A549 (cell line): ENCODE measurements around the gene CALML3. TPM values are rescaled to one million over a fixed set of nuclear protein-coding genes. Genes with fewer than 3 reads are reported as not detected.
"Not testable (repeated sequence)": the region's sequence is repeated elsewhere in the genome, so short reads cannot be mapped to it uniquely, and the experiment has no call there.

Experiments
- ATAC-seq, 2 experiments: fragments of 200-7000 bp in 1 of 2; fragments of >200 bp in 1 of 2; cut with Nextera tagmentation in 1 of 2; cut with Tn5 transposase in 1 of 2; 3 replicates each; pipeline versions ENCODE4 v1.8.0 to v1.9.1; 2018 to 2020; ENCODE audit warnings: mild to moderate bottlenecking in 1 of 2, moderate library complexity in 1 of 2
- CTCF ChIA-PET: fragments of 300-600 bp; sonication (Branson Sonifier 250); formaldehyde crosslinking; extraction: SDS; loops from one replicate; lab custom pipeline; 2021; ENCODE audit warnings: antibody characterized with exemption, inconsistent platforms; lab: Yijun Ruan, JAX
- POLR2A ChIA-PET: fragments of 350-600 bp; formaldehyde crosslinking; extraction: SDS; loops from one replicate; lab custom pipeline; 2021; ENCODE audit warnings: antibody characterized with exemption, inconsistent platforms; lab: Yijun Ruan, JAX
- DNase-seq, 2 experiments: peaks; one replicate each; pipeline versions ENCODE4 v3.0.0 to v3.0.0-alpha.2; 2011 to 2016; ENCODE audit warnings: low read depth in 1 of 2, low spot score in 1 of 2
- FAIRE-seq: peaks from 2 replicates; lab custom pipeline; 2011; peaks lifted over from hg19 to GRCh38; lab: Jason Lieb, UNC
- H3K27ac ChIP-seq, 2 experiments: fragments of >200 bp; sonication (Bioruptor Twin); formaldehyde crosslinking; 3 replicates each; pipeline ENCODE4 v1.5.1; 2016 to 2017
- H3K4me1 ChIP-seq: fragments of >200 bp; sonication (Bioruptor Twin); formaldehyde crosslinking; 3 replicates; pipeline ENCODE4 v1.6.1; 2016
- H3K4me2 ChIP-seq: fragments of >200 bp; sonication (Bioruptor Twin); formaldehyde crosslinking; 3 replicates; pipeline ENCODE4 v1.6.1; 2016
- H3K4me3 ChIP-seq: fragments of >200 bp; sonication (Bioruptor Twin); formaldehyde crosslinking; 3 replicates; pipeline ENCODE4 v1.5.1; 2016
- H3K9me3 ChIP-seq: fragments of >200 bp; sonication (Bioruptor Twin); formaldehyde crosslinking; 3 replicates; pipeline ENCODE4 v1.6.1; 2016
- CBX2 ChIP-seq: fragments of 200-600 bp; sonication (generic); IDR thresholded peaks from 2 replicates; pipeline ENCODE4 v1.6.1; 2016; ENCODE audit warnings: low read depth, mild to moderate bottlenecking, borderline replicate concordance
- CEBPB ChIP-seq, 2 experiments: fragments of >200 bp in 1 of 2; sonication (Bioruptor Twin) in 1 of 2; formaldehyde crosslinking in 1 of 2; IDR thresholded peaks; 2 replicates each; pipeline ENCODE4 v1.6.1; 2012 to 2016
- EHF ChIP-seq: fragments of 250-450 bp; sonication (Bioruptor Pico); IDR thresholded peaks from 2 replicates; pipeline ENCODE4 v1.5.0; 2020; ENCODE audit warnings: mild to moderate bottlenecking
- ESRRA ChIP-seq: fragments of 150-350 bp; IDR thresholded peaks from 2 replicates; pipeline ENCODE4 v1.6.1; 2014; ENCODE audit warnings: mild to moderate bottlenecking, low read length, borderline replicate concordance
- FOSB ChIP-seq: fragments of 250-450 bp; sonication (Bioruptor Pico); IDR thresholded peaks from 2 replicates; pipeline ENCODE4 v1.5.0; 2020; ENCODE audit warnings: mild to moderate bottlenecking, moderate library complexity
- FOXS1 ChIP-seq: fragments of 250-450 bp; sonication (Bioruptor Pico); IDR thresholded peaks from 2 replicates; pipeline ENCODE4 v1.5.0; 2020; ENCODE audit warnings: mild to moderate bottlenecking, moderate library complexity
- HEYL ChIP-seq: fragments of 250-450 bp; sonication (Bioruptor Pico); IDR thresholded peaks from 2 replicates; pipeline ENCODE4 v1.8.0; 2021; ENCODE audit warnings: mild to moderate bottlenecking, moderate library complexity
- JUNB ChIP-seq: fragments of >200 bp; sonication (Bioruptor Twin); formaldehyde crosslinking; IDR thresholded peaks from 2 replicates; pipeline ENCODE4 v1.6.1; 2016
- MAFK ChIP-seq: fragments of 450-650 bp; IDR thresholded peaks from 2 replicates; pipeline ENCODE4 v1.6.1; 2014; ENCODE audit not compliant: partially characterized antibody
- MAZ ChIP-seq: fragments of 150-350 bp; IDR thresholded peaks from 2 replicates; pipeline ENCODE4 v1.6.1; 2014; ENCODE audit warnings: antibody characterized with exemption, low read depth, low read length, borderline replicate concordance
- POLR2AphosphoS2 ChIP-seq: conservative IDR thresholded peaks from 2 replicates; pipeline ENCODE4 v1.6.1; 2012; ENCODE audit warnings: low read length, improper control_type of control experiment, inconsistent platforms
- RAD21 ChIP-seq, 2 experiments: fragments of >200 bp in 1 of 2; sonication (Bioruptor Twin) in 1 of 2; formaldehyde crosslinking in 1 of 2; IDR thresholded peaks in 1 of 2; conservative IDR thresholded peaks in 1 of 2; 2 replicates in 1 of 2; 3 replicates in 1 of 2; pipeline ENCODE4 v1.6.1; 2012 to 2018; ENCODE audit warnings: inconsistent platforms in 1 of 2
- TP53 ChIP-seq: fragments of 250-450 bp; sonication (Bioruptor Pico); IDR thresholded peaks from 2 replicates; pipeline ENCODE4 v1.5.0; 2021; ENCODE audit warnings: mild to moderate bottlenecking, moderate library complexity
- WGBS: methylation state at CpG from one replicate; pipeline ENCODE4 v1.1.6; 2017; ENCODE audit errors: missing lambda C conversion rate; 5-methylcytosine and 5-hydroxymethylcytosine counted together
- polyA plus RNA-seq, 4 experiments: library from polyadenylated mRNA; depleted of rRNA in 3 of 4; stranded (reverse); fragments of >200 nt; fragmentation: RNase III in 1 of 4; extraction: RNeasy Plus Mini Kit Qiagen cat#74134 plus additional on column Dnase treatment in 1 of 4; gene quantifications; 2 replicates in 3 of 4; 3 replicates in 1 of 4; pipeline ENCODE4 v1.2.3, GENCODE V29; 2011 to 2017
- TF ChIP-seq, protein P1 (sequence below): fragments of 250-450 bp; sonication (Bioruptor Pico); IDR thresholded peaks from 2 replicates; pipeline ENCODE4 v1.5.0; 2021; ENCODE audit warnings: mild to moderate bottlenecking, moderate library complexity, borderline replicate concordance
- TF ChIP-seq, protein P2 (sequence below): fragments of 200-600 bp; sonication (generic); IDR thresholded peaks from 2 replicates; pipeline ENCODE4 v1.6.1; 2016; ENCODE audit warnings: antibody characterized with exemption, mild to moderate bottlenecking, moderate library complexity
- TF ChIP-seq, protein P3 (sequence below): IDR thresholded peaks from 2 replicates; pipeline ENCODE4 v1.6.1; 2012
- TF ChIP-seq, protein P4 (sequence below): IDR thresholded peaks from 2 replicates; pipeline ENCODE4 v1.6.1; 2012; ENCODE audit warnings: low read depth, borderline replicate concordance
- TF ChIP-seq, protein P5 (sequence below): fragments of 250-450 bp; sonication (Bioruptor Pico); IDR thresholded peaks from 2 replicates; pipeline ENCODE4 v1.5.0; 2020; ENCODE audit warnings: low read depth, mild to moderate bottlenecking, moderate library complexity
- TF ChIP-seq, protein P6 (sequence below): fragments of >200 bp; sonication (Bioruptor Twin); formaldehyde crosslinking; IDR thresholded peaks from 2 replicates; pipeline ENCODE4 v1.6.1; 2016

Gene CALML3
- polyA plus RNA-seq, 2 of the 4 experiments (the other 2 are of a cell fraction), result not detected

DNA sequence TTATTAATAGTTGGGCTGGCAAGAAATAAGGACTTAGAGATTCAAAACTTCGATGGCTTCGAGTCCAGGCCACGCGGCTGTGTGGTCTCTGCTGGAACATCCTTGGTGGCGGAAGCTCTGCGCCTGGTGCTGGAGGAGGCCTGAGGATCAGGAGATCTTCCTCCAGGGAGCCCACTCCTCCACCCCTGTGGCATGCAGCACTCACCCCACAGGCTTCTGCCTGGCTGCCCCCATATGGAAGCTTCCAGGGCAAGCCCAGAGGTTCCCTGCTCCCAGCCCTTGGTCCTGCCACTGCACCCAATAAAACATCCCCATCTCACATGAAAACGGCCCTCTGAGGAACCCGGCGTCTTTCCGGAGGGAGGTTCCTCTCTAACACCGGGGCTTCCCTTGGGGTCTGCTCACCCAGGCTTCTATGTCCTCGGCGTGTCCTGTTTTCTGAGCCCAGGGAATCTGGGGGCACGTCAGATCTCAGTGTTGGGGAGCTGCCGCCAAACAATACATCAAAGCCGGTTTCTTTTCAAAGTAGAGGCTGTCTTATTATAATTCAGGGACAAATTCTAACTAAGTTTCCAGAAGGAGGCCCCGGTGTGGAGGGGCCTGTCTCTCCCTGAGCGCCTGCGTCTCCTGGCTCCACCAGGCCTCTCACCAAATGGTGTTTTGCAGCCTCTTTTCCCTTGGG lies 32.4 kb downstream of the CALML3 start:
- 89% methylated on average over 19 of the region's 19 CpGs for WGBS
- H3K4me3 ChIP-seq, result no peak overlapping the region
- CTCF ChIA-PET, result interaction anchor here (1.3 to 6.6 kb wide), 3 partner anchors 8 to 66 kb away, joined by 3 to 37 read pairs (median 17); no protein-coding TSS in a partner anchor
- TF ChIP-seq, protein P1, sequence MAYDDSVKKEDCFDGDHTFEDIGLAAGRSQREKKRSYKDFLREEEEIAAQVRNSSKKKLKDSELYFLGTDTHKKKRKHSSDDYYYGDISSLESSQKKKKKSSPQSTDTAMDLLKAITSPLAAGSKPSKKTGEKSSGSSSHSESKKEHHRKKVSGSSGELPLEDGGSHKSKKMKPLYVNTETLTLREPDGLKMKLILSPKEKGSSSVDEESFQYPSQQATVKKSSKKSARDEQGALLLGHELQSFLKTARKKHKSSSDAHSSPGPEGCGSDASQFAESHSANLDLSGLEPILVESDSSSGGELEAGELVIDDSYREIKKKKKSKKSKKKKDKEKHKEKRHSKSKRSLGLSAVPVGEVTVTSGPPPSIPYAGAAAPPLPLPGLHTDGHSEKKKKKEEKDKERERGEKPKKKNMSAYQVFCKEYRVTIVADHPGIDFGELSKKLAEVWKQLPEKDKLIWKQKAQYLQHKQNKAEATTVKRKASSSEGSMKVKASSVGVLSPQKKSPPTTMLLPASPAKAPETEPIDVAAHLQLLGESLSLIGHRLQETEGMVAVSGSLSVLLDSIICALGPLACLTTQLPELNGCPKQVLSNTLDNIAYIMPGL (CRISPR knock-in tag), result no peak
- TF ChIP-seq, protein P2, sequence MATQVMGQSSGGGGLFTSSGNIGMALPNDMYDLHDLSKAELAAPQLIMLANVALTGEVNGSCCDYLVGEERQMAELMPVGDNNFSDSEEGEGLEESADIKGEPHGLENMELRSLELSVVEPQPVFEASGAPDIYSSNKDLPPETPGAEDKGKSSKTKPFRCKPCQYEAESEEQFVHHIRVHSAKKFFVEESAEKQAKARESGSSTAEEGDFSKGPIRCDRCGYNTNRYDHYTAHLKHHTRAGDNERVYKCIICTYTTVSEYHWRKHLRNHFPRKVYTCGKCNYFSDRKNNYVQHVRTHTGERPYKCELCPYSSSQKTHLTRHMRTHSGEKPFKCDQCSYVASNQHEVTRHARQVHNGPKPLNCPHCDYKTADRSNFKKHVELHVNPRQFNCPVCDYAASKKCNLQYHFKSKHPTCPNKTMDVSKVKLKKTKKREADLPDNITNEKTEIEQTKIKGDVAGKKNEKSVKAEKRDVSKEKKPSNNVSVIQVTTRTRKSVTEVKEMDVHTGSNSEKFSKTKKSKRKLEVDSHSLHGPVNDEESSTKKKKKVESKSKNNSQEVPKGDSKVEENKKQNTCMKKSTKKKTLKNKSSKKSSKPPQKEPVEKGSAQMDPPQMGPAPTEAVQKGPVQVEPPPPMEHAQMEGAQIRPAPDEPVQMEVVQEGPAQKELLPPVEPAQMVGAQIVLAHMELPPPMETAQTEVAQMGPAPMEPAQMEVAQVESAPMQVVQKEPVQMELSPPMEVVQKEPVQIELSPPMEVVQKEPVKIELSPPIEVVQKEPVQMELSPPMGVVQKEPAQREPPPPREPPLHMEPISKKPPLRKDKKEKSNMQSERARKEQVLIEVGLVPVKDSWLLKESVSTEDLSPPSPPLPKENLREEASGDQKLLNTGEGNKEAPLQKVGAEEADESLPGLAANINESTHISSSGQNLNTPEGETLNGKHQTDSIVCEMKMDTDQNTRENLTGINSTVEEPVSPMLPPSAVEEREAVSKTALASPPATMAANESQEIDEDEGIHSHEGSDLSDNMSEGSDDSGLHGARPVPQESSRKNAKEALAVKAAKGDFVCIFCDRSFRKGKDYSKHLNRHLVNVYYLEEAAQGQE, result no peak
- TF ChIP-seq TP53, result no peak
- TF ChIP-seq, protein P3, sequence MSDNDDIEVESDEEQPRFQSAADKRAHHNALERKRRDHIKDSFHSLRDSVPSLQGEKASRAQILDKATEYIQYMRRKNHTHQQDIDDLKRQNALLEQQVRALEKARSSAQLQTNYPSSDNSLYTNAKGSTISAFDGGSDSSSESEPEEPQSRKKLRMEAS, result no peak
- TF ChIP-seq ESRRA, result no peak
- no peak for TF ChIP-seq JUNB
- TF ChIP-seq FOSB (CRISPR knock-in tag), result no peak
- TF ChIP-seq, protein P4, sequence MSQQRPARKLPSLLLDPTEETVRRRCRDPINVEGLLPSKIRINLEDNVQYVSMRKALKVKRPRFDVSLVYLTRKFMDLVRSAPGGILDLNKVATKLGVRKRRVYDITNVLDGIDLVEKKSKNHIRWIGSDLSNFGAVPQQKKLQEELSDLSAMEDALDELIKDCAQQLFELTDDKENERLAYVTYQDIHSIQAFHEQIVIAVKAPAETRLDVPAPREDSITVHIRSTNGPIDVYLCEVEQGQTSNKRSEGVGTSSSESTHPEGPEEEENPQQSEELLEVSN, result no peak
- no peak for TF ChIP-seq HEYL
- TF ChIP-seq, protein P5, sequence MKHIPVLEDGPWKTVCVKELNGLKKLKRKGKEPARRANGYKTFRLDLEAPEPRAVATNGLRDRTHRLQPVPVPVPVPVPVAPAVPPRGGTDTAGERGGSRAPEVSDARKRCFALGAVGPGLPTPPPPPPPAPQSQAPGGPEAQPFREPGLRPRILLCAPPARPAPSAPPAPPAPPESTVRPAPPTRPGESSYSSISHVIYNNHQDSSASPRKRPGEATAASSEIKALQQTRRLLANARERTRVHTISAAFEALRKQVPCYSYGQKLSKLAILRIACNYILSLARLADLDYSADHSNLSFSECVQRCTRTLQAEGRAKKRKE (CRISPR knock-in tag), result no peak
- TF ChIP-seq FOXS1 (CRISPR knock-in tag), result no peak
- no peak for TF ChIP-seq MAFK
- peaks cover 31% of the 10 kb centered on the region for H3K4me1 ChIP-seq
- H3K27ac ChIP-seq, result peak overlapping the region in 1 of 2 experiments; percentile 78; a peak in 3 of 6 replicates
- POLR2A ChIA-PET, result no interaction called here
- FAIRE-seq, result no peak
- H3K9me3 ChIP-seq, result no peaks in the 10 kb centered on the region
- no peak overlapping the region for H3K4me2 ChIP-seq
- DNase-seq, result no peak
- no peak for ATAC-seq

DNA sequence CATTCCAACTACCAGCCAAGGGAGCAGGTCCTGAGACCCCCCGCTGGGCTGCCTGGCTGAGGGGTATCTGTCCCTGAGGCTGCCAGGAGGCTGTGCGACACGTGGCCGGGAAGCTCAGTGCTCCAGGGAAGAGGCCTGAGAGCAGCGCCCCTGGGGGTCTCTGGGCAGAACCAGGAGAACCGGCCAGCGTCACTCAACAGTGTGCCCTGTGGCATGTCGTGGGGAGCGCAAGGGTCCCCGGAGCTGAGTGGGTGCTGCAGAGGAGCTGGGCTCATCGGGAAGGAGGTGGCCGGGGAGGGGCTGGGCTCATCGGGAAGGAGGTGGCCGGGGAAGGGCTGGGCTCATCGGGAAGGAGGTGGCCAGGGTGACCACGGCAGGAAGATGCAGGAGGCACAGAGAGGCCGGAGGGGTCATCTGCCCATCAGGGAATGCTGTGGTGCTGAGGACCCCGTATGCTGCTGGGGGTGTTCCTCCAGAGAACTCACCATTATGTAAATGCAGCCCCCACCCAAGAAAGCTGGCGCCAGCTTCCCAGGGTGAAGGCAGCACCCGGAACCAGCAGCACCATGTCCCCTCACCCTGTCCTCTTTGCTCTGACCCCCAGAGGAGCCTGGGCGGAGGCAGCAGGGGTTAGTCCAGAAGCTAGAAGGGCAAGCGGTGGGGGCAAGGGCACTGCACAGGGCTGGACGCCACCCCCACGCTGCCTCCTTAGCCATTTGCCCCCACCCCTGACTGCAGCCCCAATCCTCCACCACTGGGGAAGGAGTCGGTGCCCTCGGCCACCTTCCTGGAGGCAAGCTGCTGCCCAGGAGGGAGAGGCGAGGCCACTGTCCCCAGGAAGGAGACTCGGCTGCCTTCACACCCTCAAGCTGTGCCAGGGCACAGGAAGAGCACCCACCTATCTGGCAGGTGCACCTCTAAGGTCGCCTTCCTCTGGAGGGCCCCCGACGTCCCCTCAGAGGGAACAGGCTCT lies 33.3 kb downstream of the CALML3 start:
- no peak for DNase-seq
- H3K4me2 ChIP-seq, result no peak overlapping the region
- ATAC-seq, result no peak; a peak in 1 of 6 replicates
- peaks cover 31% of the 10 kb centered on the region for H3K4me1 ChIP-seq
- POLR2A ChIA-PET, result interaction anchor here (0.9 kb wide), 1 partner anchor 57 kb away, joined by 3 read pairs; no protein-coding TSS in a partner anchor
- no peak for FAIRE-seq
- H3K27ac ChIP-seq, result peak overlapping the region; percentile 36 to 78; a peak in 3 of 6 replicates
- TF ChIP-seq EHF (CRISPR knock-in tag) (no peak), CEBPB (IDR thresholded peaks at IDR 0.05) (no peak), RAD21 (conservative IDR thresholded peaks at IDR 0.05 in 1 of 2, IDR thresholded peaks at IDR 0.05 in 1 of 2) (no peak), CBX2 (no peak), POLR2AphosphoS2 (no peak), MAZ (no peak), FOSB (CRISPR knock-in tag) (no peak)
- TF ChIP-seq, protein P6, sequence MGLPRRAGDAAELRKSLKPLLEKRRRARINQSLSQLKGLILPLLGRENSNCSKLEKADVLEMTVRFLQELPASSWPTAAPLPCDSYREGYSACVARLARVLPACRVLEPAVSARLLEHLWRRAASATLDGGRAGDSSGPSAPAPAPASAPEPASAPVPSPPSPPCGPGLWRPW, result no peak
- TF ChIP-seq, protein P1 (CRISPR knock-in tag), result no peak
- CTCF ChIA-PET, result interaction anchor here (0.5 to 6.6 kb wide), 9 partner anchors 8 to 743 kb away, joined by 3 to 37 read pairs (median 3); no protein-coding TSS in a partner anchor
- H3K9me3 ChIP-seq, result no peaks in the 10 kb centered on the region
- no peak overlapping the region for H3K4me3 ChIP-seq
- 85% methylated on average over 27 of the region's 31 CpGs for WGBS

DNA sequence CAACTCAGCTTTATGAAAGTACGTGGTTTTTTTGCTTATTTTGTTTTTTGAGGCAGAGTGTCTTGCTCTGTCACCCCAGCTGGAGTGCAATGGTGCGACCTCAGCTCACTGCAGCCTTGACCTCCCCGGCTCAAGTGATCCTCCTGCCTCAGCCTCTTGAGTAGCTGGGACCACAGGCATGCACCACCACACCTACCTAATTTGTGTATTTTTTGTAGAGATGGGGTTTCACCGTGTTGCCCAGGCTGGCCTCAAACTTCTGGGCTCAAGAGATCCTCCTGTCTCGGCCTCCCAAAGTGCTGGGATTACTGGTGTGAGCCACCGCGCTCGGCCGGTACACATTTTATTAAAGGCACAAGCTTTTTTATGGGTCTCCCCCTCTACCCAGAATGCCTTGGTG lies 34.3 kb downstream of the CALML3 start:
- H3K4me3 ChIP-seq, ATAC-seq, DNase-seq, FAIRE-seq, H3K9me3 ChIP-seq: not testable (repeated sequence)
- WGBS, result 87% methylated on average over 9 of the region's 9 CpGs
- Histone ChIP-seq H3K27ac (peak overlapping the region; percentile 56 to 78; a peak in 5 of 6 replicates), H3K4me1 (peaks cover 29% of the 10 kb centered on the region), H3K4me2 (peak overlapping the region; percentile 54)
- ChIA-PET POLR2A (interaction anchor here (0.9 kb wide), 1 partner anchor 58 kb away, joined by 3 read pairs; no protein-coding TSS in a partner anchor), CTCF (interaction anchor here (1.0 to 6.6 kb wide), 6 partner anchors 8 to 743 kb away, joined by 3 to 37 read pairs (median 4); no protein-coding TSS in a partner anchor)
